SK-N-MC (cell line): Measurements from ENCODE around the gene PRM3.

ENCODE experiments used
- EZH2 ChIP-seq: fragments of 200-600 bp; sonication (generic); IDR thresholded peaks from one replicate; pipeline ENCODE4 v1.6.1; 2017; ENCODE audit warnings: antibody characterized with exemption
- POLR2AphosphoS5 ChIP-seq: IDR thresholded peaks from 2 replicates; pipeline ENCODE4 v1.6.1; 2012; ENCODE audit warnings: mild to moderate bottlenecking, low read depth, low read length, borderline replicate concordance

- TF ChIP-seq EZH2: no peak
- TF ChIP-seq POLR2AphosphoS5: no peak
Observed at GRCh38 chr16:11306381-11306780, 33.0 kb upstream of the PRM3 start.
